GF-D8 (cell line): ENCODE measurements around the gene COL9A1.

Experiments used
- DNase-seq: peaks from one replicate; lab custom pipeline; 2025; lab: John Stamatoyannopoulos, UW

Gene COL9A1

GRCh38 chr6:70286905-70287304 is 16.0 kb downstream of the COL9A1 start:
- DNase-seq = no peak

- no peak for DNase-seq
Observed at GRCh38 chr6:70285201-70285600, 17.7 kb downstream of the COL9A1 start.

- DNase-seq = no peak
Observed at GRCh38 chr6:70282919-70283461, 19.9 kb downstream of the COL9A1 start.

GRCh38 chr6:70282312-70282918 is 20.5 kb downstream of the COL9A1 start:
- DNase-seq = no peak

GRCh38 chr6:70281923-70282311 is 21.0 kb downstream of the COL9A1 start:
- no peak for DNase-seq

GRCh38 chr6:70280400-70280853 is 22.5 kb downstream of the COL9A1 start:
- no peak for DNase-seq

GRCh38 chr6:70277470-70277869 is 25.4 kb downstream of the COL9A1 start:
- DNase-seq = no peak

- no peak for DNase-seq
Observed at GRCh38 chr6:70274338-70274737, 28.5 kb downstream of the COL9A1 start.

- DNase-seq = no peak
Observed at GRCh38 chr6:70272071-70272470, 30.8 kb downstream of the COL9A1 start.

- no peak for DNase-seq
Observed at GRCh38 chr6:70270287-70271005, 32.4 kb downstream of the COL9A1 start.

GRCh38 chr6:70266142-70266541 is 36.7 kb downstream of the COL9A1 start:
- no peak for DNase-seq

- no peak for DNase-seq
Observed at GRCh38 chr6:70264306-70264705, 38.6 kb downstream of the COL9A1 start.

GRCh38 chr6:70258483-70258882 is 44.4 kb downstream of the COL9A1 start:
- DNase-seq = no peak

- DNase-seq = no peak
Observed at GRCh38 chr6:70257768-70258273, 45.1 kb downstream of the COL9A1 start.

- no peak for DNase-seq
Observed at GRCh38 chr6:70254784-70255183, 48.1 kb downstream of the COL9A1 start.

- no peak for DNase-seq
Observed at GRCh38 chr6:70253923-70254322, 49.0 kb downstream of the COL9A1 start.

- no peak for DNase-seq
Observed at GRCh38 chr6:70252604-70253003, 50.3 kb downstream of the COL9A1 start.

GRCh38 chr6:70246118-70246517 is 56.8 kb downstream of the COL9A1 start:
- DNase-seq = no peak

- no peak for DNase-seq
Observed at GRCh38 chr6:70241991-70242420, 60.9 kb downstream of the COL9A1 start.

- no peak for DNase-seq
Observed at GRCh38 chr6:70241031-70241430, 61.9 kb downstream of the COL9A1 start.

- DNase-seq = no peak
Observed at GRCh38 chr6:70236343-70236742, 66.5 kb downstream of the COL9A1 start.

GRCh38 chr6:70234561-70235236 is 68.2 kb downstream of the COL9A1 start:
- no peak for DNase-seq

GRCh38 chr6:70231311-70231710 is 71.6 kb downstream of the COL9A1 start:
- DNase-seq = no peak
